Stimulated activated CD8-positive, alpha-beta memory T cell treated with anti-CD3 and anti-CD28 coated beads, Interleukin-15, amount 100 ng/mL, for 1 hour (primary cell): ENCODE results near the gene TOGARAM2.

Experiments
- DNase-seq: peaks from one replicate; pipeline ENCODE4 v3.0.0-alpha.2; 2020; ENCODE audit warnings: low read depth

TOGARAM2 gene

GRCh38 chr2:28981016-28981441 lies at the start of gene TOGARAM2:
Gene TOGARAM2, plus strand, starts transcription at chr2:28981298. Its CDS starts 13,537 bp downstream, at chr2:28994835.
- DNase-seq, result no peak

- no peak for DNase-seq
These were observed 46.3 kb upstream of the TOGARAM2 start for GRCh38 chr2:28934769-28935168.

GRCh38 chr2:28941008-28941407 lies 40.1 kb upstream of the TOGARAM2 start:
- DNase-seq, result no peak

GRCh38 chr2:28944535-28945248 lies 36.4 kb upstream of the TOGARAM2 start:
- no peak for DNase-seq

DNA sequence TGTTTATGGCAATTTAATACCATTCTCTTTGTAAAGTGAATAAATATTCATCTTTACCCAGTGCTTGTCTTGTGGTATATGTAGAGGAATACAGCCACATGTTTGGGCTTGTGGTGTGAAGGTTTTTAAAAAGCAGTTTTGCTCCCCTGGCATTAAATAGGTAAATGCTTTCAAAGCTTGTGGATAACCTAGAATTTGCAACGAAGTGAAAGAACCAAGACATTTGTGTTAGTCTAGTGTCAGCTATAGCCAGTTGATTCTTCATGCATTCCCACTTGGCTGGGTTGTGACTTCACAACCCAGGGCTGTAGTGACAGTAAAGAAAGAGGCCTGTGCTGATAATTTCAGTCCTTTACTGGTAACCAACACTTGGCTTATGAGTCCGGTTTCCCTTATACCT lies 32.9 kb upstream of the TOGARAM2 start:
- DNase-seq, result no peak

GRCh38 chr2:28949190-28949589 lies 31.9 kb upstream of the TOGARAM2 start:
- no peak for DNase-seq

- DNase-seq, result no peak
These were observed 31.3 kb upstream of the TOGARAM2 start for GRCh38 chr2:28949617-28950305.

DNA sequence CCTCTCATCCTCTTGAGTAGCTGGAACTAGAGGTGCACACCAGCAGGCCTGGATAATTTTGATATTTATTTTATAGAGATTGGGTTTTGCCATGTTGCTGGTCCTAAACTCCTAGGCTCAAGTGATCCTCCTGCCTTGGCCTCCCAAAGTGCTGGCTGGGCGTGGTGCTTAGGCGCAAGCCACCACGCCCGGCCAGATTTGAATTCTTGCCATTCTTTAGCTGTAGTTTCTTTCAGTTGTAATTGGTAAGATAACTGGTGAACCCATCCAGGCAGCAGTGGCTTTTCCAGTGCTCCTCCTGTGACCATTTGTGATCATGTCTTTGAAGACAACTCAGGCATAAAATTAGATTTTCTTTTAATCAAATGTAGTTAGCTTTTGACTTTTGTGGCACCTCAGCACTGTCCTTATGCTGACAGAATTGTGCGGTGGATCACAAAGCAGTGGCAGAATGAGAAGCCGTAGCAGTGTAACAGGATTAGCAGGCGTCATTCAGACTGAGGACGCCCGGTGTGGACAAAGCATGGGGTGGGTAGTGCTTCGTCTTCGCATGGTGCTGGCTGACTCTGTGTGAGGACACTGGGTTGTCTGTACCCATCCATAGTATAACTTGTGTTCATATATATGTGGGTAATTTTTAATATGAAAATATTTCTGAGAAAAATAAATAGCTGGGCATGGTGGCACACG lies 30.0 kb upstream of the TOGARAM2 start:
- DNase-seq, result no peak

- DNase-seq, result no peak
These were observed 28.9 kb upstream of the TOGARAM2 start for GRCh38 chr2:28951910-28952835.

- no peak for DNase-seq
These were observed 28.3 kb upstream of the TOGARAM2 start for GRCh38 chr2:28952836-28953211.

DNA sequence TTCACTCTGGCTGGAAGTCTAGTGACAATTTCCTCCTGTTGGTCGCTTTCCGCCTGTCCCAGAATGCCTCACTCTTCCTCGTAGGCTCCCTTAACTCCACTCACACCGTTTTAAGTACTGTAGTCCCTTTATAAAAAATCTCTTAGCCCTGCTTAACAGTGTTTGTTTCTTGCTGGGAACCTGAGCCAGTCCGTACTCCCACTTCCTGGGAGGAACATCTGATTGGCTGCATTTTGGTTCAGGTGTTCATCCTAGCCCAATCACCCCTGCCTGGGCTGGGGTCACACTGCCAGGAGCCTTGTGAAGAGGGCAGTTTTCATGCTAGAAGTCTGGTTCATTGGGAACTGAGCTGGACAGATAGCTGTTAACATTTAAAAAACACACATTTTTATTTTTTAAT lies 25.6 kb upstream of the TOGARAM2 start:
- DNase-seq, result no peak

DNA sequence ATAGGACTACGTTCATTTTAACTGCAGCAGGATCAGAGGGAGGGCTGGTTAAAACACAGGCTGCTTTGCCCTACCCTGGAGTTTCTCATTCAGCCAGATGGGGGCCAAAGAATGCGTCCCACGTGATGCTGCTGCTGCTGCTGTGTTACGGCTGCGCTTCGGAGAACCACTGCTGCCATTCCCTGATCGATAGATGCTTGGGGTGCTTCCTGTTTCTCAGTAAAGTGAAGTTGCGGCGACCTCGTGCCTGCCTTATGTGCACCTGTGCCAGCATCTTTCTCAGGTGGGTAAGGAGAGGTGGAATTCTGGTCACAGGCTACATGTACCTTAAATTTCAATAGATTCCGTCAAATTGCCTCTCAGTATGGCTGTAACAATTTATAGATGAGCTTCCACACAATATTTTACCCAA lies 24.7 kb upstream of the TOGARAM2 start:
- DNase-seq, result no peak

DNA sequence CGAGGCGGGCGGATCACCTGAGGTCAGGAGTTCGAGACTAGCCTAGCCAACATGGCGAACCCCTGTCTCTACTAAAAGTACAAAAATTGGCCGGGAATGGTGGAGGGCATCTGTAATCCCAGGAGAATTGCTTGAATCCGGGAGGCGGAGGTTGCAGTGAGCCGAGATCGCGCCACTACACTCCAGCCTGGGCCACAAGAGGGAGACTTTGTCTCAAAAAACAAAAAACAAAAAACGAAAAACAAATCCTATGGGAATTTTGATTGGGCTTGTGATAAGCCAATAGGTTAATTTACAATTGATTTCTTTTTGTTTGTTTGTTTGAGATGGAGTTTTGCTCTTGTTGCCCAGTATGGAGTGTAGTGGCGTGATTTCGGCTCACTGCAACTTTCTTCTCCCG lies 24.2 kb upstream of the TOGARAM2 start:
- DNase-seq, result no peak

GRCh38 chr2:28958689-28959088 lies 22.4 kb upstream of the TOGARAM2 start:
- DNase-seq, result no peak

DNA sequence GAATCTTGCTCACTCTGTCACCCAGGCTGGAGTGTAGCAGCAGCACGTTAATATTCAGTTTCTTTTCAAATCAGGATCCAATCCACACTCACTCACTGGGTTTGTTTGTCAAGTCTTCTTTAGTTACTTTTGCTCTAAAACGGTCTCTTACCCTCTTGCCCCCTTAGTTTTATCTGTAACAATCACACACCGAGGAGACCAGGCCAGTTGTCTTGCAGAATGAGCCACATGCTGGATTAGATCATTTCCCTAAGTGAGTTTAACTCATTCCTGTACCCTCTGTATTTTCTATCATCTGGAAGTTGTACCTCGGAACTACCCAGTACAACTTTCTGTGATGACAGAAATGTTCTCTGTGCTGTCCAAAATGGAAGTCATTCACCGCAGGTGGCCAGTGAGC lies 20.7 kb upstream of the TOGARAM2 start:
- no peak for DNase-seq

GRCh38 chr2:28962505-28962904 lies 18.6 kb upstream of the TOGARAM2 start:
- DNase-seq, result no peak

DNA sequence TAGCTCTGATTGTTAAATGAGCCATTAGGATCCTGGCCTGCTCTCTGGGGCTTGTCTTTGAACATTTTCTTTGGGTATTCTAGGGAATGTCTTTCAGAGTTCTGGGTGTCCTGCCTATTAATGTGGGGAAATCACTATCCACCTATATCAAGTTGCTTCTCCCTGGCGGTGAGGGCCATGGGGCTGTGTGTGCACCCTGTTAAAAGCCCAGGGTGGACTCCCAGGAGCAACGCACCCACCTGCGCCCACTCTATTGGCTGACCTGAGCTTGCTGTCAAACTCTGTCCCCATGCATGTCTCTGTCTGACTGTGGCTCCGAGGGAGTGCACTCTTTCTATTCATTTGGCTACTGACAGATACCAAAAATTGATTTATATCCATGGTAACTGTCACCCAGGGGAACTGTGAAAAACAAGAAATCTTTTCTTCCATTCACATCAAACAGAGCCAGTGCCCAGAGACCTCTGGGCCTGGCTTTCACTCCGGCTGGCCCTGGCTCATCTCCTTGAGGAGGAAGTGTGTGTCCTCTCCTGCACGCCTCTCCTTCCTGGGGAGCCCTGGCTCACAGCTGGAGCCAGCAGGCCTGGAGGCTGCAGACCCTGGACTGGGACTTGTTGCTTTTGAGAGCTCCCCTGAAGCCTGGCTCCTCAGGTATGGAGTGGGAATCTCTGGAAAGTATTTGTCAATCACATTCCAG lies 10.5 kb upstream of the TOGARAM2 start:
- no peak for DNase-seq

GRCh38 chr2:28972778-28973335 lies 8.2 kb upstream of the TOGARAM2 start:
- DNase-seq, result no peak

DNA sequence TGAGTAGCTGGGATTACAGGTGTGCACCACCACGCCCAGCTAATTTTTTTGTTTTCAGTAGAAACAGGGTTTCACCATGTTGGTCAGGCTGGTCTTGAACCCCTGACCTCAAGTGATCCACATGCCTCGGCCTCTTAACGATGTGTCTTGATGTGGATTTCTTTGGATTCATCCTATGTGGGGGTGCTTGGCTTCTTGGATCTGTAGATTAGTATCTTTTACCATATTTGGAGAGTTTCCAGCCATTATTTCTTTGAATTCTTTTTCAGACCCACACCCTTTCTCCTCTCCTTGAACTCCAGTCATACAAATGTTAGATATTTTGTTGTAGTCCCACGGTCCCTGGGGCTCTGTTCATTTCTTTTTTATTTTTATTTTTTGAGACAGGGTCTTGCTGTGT lies 6.8 kb upstream of the TOGARAM2 start:
- no peak for DNase-seq

DNA sequence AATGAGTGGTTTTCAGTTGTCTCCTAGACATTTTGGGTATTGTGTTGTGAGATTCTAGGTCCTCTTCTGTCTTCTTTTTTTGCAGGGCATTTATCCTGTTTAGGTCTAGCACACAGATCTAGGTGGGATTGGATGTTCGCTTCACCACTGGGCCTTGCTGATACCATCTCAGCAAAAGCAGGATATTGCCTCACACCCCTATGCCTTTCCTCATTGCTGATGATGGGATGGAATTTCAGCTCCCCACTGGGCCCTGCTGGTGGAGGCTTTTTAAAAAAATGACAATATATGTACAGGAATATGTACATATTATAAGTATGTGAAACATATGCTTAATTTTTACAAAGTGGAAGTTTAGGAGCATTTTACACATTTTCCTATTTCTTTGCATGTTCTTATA lies 5.4 kb upstream of the TOGARAM2 start:
- DNase-seq, result no peak

- no peak for DNase-seq
These were observed 4.5 kb upstream of the TOGARAM2 start for GRCh38 chr2:28976584-28976983.
